ENCODE measurements around the gene CHRNA1. TPM values are rescaled to one million over a fixed set of nuclear protein-coding genes. Genes with fewer than 3 reads are reported as not detected.

Gene CHRNA1
- total RNA-seq, 1 donor from 2014 or later = 3.7 TPM

DNA sequence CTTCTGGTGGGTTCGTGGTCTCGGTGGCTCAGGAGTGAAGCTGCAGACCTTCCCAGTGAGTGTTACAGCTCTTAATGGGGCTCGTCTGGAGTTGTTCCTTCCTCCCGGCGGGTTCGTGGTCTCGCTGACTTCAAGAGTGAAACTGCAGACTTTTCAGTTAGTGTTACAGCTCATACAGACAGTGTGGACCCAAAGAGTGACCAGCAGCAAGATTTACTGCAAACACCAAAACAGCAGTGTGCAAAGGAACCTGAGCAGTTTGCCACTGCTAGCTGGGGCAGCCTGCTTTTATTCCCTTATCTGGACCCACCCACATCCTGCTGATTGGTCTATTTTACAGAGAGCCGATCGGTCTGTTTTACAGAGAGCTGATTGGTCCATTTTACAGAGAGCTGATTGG, 55.6 kb downstream of the CHRNA1 start:
- Mint-ChIP-seq H3K4me1 (ENCODE audit: low read depth, unreplicated experiment) (no peaks in the 10 kb centered on the region), H3K36me3 (ENCODE audit: low read depth, unreplicated experiment) (no peaks in the 10 kb centered on the region), H3K27me3 (ENCODE audit: low read depth, unreplicated experiment) (peaks cover 17% of the 10 kb centered on the region), H3K27ac (ENCODE audit: unreplicated experiment) (no peak overlapping the region), H3K9me3 (ENCODE audit: unreplicated experiment) (peaks cover 7% of the 10 kb centered on the region), H3K4me3 (ENCODE audit: unreplicated experiment) (no peak overlapping the region)
- Histone ChIP-seq H3K27ac (ENCODE audit: low read depth, low read length) (no peak overlapping the region), H4K20me1 (ENCODE audit: insufficient read depth, low read length) (no peaks in the 10 kb centered on the region), H3K4me1 (ENCODE audit: insufficient read depth, low read length) (no peaks in the 10 kb centered on the region), H2AFZ (ENCODE audit: low read depth, low read length) (no peak overlapping the region), H3K36me3 (ENCODE audit: insufficient read depth, low read length) (no peaks in the 10 kb centered on the region), H3K4me2 (ENCODE audit: low read length) (no peak overlapping the region), H3K27me3 (ENCODE audit: insufficient read depth, low read length) (peaks cover 26% of the 10 kb centered on the region), H3K79me2 (ENCODE audit: insufficient read depth, low read length) (no peaks in the 10 kb centered on the region), H3K9ac (ENCODE audit: low read length) (no peak overlapping the region), H3K9me3 (ENCODE audit: insufficient read depth, low read depth, low read length) (no peaks in the 10 kb centered on the region), H3K4me3 (ENCODE audit: insufficient read depth, low read depth, low read length) (no peak overlapping the region)
- DNase-seq (ENCODE audit: low read depth) (no peak), FAIRE-seq (no peak)
- no peak for TF ChIP-seq EZH2 (IDR thresholded peaks at IDR 0.05; ENCODE audit: insufficient read depth, low read length)
- TF ChIP-seq, protein P1, sequence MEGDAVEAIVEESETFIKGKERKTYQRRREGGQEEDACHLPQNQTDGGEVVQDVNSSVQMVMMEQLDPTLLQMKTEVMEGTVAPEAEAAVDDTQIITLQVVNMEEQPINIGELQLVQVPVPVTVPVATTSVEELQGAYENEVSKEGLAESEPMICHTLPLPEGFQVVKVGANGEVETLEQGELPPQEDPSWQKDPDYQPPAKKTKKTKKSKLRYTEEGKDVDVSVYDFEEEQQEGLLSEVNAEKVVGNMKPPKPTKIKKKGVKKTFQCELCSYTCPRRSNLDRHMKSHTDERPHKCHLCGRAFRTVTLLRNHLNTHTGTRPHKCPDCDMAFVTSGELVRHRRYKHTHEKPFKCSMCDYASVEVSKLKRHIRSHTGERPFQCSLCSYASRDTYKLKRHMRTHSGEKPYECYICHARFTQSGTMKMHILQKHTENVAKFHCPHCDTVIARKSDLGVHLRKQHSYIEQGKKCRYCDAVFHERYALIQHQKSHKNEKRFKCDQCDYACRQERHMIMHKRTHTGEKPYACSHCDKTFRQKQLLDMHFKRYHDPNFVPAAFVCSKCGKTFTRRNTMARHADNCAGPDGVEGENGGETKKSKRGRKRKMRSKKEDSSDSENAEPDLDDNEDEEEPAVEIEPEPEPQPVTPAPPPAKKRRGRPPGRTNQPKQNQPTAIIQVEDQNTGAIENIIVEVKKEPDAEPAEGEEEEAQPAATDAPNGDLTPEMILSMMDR (IDR thresholded peaks at IDR 0.05; ENCODE audit: insufficient read depth, low read depth, low read length) = no peak

DNA sequence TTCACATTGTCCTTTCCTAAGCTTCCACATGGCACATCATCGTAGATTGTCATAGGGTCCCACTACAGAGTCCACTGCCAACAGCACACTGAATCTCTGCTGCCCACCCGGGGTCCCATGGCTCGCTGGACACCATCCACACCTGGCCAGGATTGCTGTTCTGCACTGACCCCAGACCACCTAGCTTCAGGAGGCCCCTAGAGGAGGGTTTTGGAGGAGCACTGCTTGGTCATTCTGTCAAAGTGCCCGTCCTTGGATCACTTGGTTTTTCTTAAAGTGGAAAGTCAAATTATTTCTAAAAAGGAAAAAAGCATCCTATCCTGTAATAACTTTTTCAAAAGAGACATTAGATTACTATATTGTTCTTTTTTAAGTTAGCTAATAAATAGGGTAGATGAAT, 59.0 kb downstream of the CHRNA1 start:
- Histone ChIP-seq H3K4me1 (ENCODE audit: insufficient read depth, low read length) (no peaks in the 10 kb centered on the region), H3K9me3 (ENCODE audit: insufficient read depth, low read depth, low read length) (no peaks in the 10 kb centered on the region), H4K20me1 (ENCODE audit: insufficient read depth, low read length) (no peaks in the 10 kb centered on the region), H3K4me3 (ENCODE audit: insufficient read depth, low read depth, low read length) (no peak overlapping the region), H3K4me2 (ENCODE audit: low read length) (no peak overlapping the region), H3K79me2 (ENCODE audit: insufficient read depth, low read length) (no peaks in the 10 kb centered on the region), H2AFZ (ENCODE audit: low read depth, low read length) (no peak overlapping the region), H3K27ac (ENCODE audit: low read depth, low read length) (no peak overlapping the region), H3K9ac (ENCODE audit: low read length) (no peak overlapping the region), H3K27me3 (ENCODE audit: insufficient read depth, low read length) (peaks cover 26% of the 10 kb centered on the region), H3K36me3 (ENCODE audit: insufficient read depth, low read length) (no peaks in the 10 kb centered on the region)
- DNase-seq (ENCODE audit: low read depth) = no peak
- no peak for FAIRE-seq
- Mint-ChIP-seq H3K27ac (ENCODE audit: unreplicated experiment) (no peak overlapping the region), H3K4me3 (ENCODE audit: unreplicated experiment) (no peak overlapping the region), H3K4me1 (ENCODE audit: low read depth, unreplicated experiment) (peaks cover 3% of the 10 kb centered on the region), H3K9me3 (ENCODE audit: unreplicated experiment) (peaks cover 4% of the 10 kb centered on the region), H3K36me3 (ENCODE audit: low read depth, unreplicated experiment) (no peaks in the 10 kb centered on the region), H3K27me3 (ENCODE audit: low read depth, unreplicated experiment) (peaks cover 18% of the 10 kb centered on the region)
- TF ChIP-seq, protein P1 (IDR thresholded peaks at IDR 0.05; ENCODE audit: insufficient read depth, low read depth, low read length) = no peak
- TF ChIP-seq EZH2 (IDR thresholded peaks at IDR 0.05; ENCODE audit: insufficient read depth, low read length) = no peak

DNA sequence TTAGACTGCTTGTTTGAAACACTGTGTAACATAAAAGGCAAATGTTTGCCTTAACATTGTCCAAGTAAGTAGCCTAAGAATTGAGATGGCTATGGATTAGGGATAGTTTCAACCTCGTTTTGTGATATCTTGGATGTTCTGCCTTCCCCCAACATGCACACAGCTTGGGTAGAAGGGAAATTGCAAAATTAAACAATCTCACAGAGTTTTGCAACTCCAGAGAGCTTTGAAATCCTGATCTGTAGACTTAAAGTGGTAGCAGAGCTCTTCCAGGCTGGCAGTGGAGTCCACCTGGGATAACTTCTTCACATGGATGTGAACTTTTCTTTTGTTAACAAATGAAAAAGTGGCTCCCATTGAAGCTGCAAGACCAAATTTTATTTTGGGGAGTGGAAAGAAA, 59.6 kb downstream of the CHRNA1 start:
- Mint-ChIP-seq H3K4me3 (ENCODE audit: unreplicated experiment) (no peak overlapping the region), H3K36me3 (ENCODE audit: low read depth, unreplicated experiment) (no peaks in the 10 kb centered on the region), H3K9me3 (ENCODE audit: unreplicated experiment) (peaks cover 4% of the 10 kb centered on the region), H3K4me1 (ENCODE audit: low read depth, unreplicated experiment) (peaks cover 3% of the 10 kb centered on the region), H3K27ac (ENCODE audit: unreplicated experiment) (no peak overlapping the region), H3K27me3 (ENCODE audit: low read depth, unreplicated experiment) (peaks cover 18% of the 10 kb centered on the region)
- Histone ChIP-seq H3K79me2 (ENCODE audit: insufficient read depth, low read length) (no peaks in the 10 kb centered on the region), H3K4me3 (ENCODE audit: insufficient read depth, low read depth, low read length) (no peak overlapping the region), H3K9ac (ENCODE audit: low read length) (no peak overlapping the region), H4K20me1 (ENCODE audit: insufficient read depth, low read length) (no peaks in the 10 kb centered on the region), H2AFZ (ENCODE audit: low read depth, low read length) (no peak overlapping the region), H3K27me3 (ENCODE audit: insufficient read depth, low read length) (peaks cover 26% of the 10 kb centered on the region), H3K27ac (ENCODE audit: low read depth, low read length) (no peak overlapping the region), H3K4me2 (ENCODE audit: low read length) (no peak overlapping the region), H3K36me3 (ENCODE audit: insufficient read depth, low read length) (no peaks in the 10 kb centered on the region), H3K9me3 (ENCODE audit: insufficient read depth, low read depth, low read length) (no peaks in the 10 kb centered on the region), H3K4me1 (ENCODE audit: insufficient read depth, low read length) (no peaks in the 10 kb centered on the region)
- TF ChIP-seq EZH2 (IDR thresholded peaks at IDR 0.05; ENCODE audit: insufficient read depth, low read length) = no peak
- TF ChIP-seq, protein P1 (IDR thresholded peaks at IDR 0.05; ENCODE audit: insufficient read depth, low read depth, low read length) = no peak
- FAIRE-seq (no peak), DNase-seq (ENCODE audit: low read depth) (no peak)
